ENCODE measurements around the gene DOK6.

The DOK6 gene

DNA sequence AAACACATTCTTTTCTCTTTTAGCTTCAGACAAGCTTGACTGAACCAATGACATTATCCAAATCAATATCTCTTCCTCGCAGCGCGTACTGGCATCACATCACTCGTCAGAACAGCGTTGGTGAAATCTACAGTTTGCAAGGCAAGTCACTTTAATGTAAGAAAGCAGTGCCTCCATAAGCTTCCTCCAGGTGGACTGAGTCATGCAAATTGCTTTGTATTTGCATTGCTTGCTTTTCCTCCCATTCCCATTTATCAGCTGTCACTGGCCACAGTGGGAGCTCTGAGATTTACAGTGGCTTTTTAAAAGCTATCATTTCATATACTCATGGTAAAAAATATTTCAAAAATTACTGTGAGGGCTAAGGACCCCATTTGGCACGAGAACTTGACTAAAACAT lies 357.0 kb downstream of the DOK6 start:
- DNase-seq: no peak

DNA sequence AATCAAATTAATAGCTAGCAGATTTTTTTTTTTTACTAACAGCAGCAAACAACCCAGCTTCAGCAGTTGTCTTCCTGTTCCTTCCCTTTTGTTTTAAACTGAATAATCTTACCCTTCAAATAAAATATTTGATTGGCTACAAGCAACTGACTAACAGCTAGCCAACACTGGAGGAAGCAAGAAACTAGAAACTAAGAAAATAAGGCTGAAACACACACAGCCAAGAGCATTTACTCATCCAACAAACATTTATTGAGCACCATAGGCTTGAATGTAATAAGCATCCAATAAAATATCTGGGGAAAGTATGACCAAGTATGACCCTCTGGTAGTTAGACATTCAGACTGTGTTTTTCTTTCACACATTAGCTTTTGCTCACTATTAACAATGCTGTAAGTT lies 357.8 kb downstream of the DOK6 start:
- no peak for DNase-seq

DNA sequence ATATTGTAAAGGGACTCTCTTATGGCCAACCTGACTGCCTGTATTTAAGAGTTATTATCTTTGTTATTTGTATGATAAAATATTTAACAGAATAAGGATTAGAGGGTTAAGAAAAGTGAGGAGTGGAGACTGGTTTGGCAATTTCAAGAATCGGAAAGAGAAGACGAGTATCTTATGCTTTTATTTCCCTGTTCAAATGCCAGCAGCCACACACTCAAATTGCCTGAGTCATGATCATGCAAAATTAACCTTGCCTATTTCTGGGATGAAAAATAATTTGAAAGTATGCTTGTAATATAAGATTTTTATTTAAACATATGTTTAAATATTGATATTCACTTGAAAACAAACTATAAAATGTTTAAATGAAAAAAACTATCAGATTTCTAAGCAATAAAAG lies 358.4 kb downstream of the DOK6 start:
- DNase-seq: no peak

DNA sequence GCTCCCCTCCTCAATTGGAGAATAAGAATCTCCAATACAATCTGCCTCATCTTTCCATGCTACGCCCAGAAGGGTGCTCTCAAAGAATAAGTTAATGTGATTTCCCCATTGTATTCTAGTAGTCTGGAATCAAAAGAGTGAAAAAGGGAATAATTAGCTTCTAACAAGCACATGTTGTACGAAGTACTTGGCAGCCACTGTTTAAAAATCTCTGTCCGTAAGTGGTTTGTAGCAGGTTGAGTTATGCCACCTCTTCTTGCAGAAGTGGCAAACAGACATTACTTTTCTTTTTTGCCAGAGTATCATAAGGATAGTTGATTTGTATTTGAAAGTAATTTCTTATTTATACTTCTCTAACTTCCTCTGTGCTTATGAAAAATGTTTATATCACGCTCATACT lies 362.3 kb downstream of the DOK6 start:
- no peak for DNase-seq

DNA sequence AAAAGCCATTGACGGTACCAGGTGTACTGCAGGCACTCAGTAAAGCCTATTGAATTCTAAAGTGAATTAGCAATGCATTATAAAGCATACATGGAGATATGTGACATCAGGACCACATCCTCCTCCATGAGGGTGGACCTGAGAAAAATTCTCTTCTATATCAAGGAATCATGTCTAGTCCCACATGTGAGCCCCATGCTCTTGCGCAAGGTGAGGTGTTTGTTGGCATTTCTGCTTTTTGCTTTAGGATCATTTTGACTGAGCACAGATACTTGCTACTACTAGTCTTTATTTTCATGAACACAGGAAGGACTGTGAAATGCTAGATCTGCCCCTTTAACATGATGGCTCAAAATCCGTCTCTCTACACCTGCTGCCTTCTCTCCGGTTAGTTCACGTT lies 363.1 kb downstream of the DOK6 start:
- DNase-seq: no peak

DNA sequence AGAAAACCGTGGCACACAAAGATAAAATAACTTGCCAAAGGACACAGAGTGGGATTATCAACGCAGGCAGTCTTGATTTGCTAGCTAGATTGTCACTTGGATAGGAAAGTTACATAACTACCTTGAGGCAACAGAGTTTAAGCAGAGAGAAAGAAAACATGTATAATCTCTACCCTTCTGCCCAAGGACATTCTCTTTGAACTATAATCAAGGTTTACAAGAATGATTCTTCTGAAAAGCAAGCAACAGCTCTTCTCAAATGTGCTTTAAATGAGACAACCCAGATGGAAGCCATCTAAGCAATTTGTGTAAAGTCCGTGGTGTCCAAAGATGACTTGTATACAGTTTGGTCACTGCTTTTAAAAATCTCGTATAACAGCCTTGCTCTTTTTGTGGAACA lies 369.6 kb downstream of the DOK6 start:
- DNase-seq: no peak

DNA sequence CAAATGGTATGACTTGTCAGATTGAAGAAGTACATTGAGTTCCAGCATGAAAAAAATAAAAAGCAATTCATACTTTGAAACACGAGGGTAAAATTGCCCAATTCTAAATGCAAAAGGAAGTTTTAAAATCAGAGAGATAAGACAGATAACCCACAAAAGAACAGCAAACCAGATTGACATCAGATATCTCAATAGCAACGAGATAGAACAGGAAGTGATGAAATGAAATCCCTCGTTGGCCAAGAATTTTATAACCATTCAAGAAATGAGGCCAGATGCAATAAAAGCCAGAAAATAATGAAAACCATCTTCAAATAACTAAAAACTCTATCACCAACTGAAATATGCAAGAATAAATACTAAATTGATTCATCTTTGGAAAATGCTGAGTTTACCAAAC lies 374.1 kb downstream of the DOK6 start:
- DNase-seq: no peak

DNA sequence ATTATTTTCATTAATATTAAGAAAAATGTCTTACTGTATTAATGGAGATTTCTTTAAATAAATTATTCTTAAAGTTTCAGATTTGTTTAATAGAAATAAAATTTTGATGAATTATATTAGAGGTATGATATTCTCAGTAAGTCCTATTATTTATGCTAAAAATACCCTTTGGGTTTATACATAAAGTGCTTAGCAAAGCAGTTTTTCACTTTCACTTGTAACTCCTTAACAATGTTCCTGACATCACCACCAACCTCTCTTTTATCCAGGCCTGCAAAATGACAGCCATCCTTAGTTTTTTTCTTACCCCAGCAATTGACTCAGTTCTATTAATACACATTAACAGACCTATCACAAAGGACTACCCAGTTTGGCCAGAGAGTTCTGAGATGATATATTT lies 376.6 kb downstream of the DOK6 start:
- no peak for DNase-seq

DNA sequence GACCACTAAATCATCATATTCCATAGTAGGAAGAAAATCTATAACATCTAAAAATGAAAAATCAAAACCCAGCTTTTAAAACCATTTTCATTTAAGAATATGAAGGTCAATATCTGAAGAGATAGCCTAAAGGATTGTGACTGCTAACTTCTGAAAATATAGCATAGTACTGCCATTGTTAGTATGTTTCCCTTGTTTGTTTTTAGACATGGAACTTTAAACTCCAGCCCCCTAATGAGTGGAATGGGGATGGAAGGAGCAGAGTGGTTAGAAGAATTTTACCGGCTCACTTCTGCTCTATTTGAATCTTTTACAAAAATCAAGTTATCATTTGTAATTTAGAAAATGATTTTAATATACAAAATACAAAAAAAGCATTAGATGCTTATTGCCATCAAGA lies 378.0 kb downstream of the DOK6 start:
- DNase-seq: no peak

DNA sequence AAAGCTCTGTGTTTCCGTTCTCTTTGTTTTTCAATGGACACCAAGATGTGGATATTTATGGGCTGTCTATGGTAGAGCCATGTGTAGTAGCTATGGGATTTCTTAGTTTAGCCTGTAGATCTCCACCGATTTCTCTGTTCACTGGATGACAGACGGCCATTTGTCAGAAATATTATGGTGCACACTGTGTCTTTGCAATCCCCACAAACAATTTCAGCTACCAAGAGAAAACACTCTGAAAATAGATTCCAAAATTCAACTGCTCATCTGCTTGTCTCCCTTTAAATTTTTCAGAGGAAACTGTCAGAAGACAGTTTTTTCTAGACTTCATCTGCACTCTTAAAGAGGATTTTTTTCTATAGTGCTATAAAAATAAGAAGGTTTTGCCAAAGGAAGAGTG lies 380.2 kb downstream of the DOK6 start:
- DNase-seq: no peak

DNA sequence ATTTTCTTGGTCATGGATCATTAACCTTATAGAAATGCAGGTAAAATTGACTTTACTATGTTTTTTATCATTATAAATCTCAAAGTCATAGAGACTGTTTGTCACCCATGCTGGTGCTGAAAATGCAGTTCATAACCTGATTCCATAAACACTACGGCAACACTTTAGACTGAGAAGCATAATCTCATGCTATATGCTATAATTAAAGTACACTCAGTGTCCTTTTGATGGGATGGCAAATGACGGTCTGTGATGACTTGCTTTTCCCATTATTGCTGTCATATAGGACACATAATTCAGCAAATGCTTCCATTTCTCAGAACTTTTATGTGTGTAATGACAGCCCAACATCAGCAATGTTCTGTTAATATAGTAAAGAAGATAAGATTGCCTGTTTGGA lies 384.1 kb downstream of the DOK6 start:
- no peak for DNase-seq

DNA sequence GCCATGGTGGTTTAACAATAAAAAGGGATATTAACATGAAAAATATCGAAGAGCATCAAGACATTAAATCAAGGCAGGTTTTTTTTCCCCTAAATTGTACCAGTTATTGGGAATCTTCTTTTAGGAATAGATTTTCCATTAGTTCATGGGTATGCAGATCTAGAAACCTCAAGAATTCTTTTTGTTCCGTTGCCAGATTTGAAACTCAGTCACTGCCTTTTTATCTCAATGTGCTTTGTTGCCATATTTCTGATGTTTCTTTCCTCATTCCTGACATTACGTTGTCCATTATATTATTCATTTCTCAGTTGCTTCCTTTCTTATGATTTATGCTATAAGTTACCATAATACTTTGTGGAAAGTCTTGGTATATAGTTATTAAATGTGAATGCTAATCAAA lies 384.8 kb downstream of the DOK6 start:
- no peak for DNase-seq

DNA sequence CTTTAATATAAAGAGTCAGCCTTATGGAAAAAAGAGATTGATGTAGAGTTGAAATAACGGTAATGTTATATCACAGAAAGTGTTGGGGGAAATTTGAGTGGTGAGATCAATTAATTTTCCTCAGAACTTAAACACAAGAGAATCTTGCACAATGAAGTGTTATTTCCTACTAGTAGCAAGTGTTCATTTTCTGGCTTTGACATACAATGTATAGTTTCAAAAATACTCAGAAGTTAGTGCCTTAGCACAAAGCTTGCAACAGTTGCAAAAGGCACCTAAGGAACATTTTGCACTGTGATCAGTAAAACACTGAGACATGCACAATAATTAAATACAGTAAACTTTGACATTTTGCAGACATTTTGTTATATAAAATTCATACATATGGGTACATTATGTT lies 385.7 kb downstream of the DOK6 start:
- DNase-seq: no peak

DNA sequence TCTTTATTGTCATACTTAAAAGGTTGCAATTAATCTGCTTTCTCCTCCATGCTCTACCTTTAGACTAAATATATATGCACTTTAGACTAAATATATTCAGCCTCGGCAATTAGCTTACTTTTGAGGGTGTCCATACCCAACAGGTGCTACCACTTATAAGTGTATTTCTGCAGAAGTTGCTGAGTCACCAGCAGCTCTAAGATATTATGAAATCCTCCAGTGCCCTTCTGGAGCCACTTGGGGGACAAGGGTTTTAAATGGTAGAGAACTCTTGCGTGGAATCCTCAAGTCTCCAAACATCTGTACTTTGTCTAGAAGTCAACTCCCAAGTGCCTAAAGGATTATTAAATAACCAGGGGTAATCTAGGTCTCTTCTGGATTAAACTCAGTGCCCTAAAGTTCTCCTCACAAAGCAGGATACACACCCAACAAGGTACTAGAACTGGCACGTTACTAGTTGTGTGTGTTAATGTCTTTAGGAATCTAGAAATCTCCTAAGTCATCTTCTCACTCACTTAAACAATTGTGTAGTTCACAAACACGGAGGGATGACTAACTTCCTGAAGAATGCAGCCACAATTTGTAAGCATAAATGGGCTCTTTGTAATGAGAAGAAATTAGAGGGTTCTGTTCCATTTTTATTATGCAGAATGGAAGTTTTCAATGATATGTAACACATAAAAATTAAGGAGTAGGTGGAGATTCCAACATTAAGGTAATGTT lies 387.3 kb downstream of the DOK6 start:
- DNase-seq: no peak

DNA sequence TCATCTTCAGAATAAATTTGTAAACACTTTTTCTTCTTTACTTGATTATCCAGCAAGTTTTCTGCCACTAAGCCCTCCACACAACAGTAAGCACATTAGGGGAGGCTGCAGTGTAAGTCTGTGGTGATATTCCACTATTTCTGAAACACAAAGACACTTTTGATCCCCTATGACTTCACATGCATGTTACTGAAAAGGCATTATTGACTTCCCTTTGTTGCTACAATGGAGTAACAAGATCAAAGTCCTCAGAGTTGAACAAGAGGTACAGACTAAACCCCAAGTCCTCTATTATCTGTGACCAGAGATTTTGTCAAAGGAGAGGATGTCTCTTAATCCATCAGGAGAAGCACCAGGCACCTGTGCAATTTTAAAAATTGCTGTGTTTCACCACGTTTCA lies 389.1 kb downstream of the DOK6 start:
- no peak for DNase-seq

DNA sequence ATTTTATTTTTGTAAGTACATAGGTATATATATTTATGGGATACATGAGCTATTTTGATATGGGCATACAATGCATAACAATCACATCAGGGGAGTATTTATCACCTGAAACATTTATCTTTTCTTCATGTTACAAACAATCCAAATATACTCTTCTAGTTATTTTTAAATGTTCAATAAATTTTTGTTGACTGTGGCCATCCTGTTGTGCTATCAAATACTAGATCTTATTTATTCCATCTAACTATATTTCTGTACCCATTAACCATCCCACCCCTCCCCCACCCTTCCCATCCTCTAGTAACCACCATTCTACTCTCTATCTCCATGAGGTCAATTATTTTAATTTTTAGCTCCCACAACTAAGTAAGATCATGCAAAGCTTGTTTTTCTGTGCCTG lies 390.0 kb downstream of the DOK6 start:
- no peak for DNase-seq

DNA sequence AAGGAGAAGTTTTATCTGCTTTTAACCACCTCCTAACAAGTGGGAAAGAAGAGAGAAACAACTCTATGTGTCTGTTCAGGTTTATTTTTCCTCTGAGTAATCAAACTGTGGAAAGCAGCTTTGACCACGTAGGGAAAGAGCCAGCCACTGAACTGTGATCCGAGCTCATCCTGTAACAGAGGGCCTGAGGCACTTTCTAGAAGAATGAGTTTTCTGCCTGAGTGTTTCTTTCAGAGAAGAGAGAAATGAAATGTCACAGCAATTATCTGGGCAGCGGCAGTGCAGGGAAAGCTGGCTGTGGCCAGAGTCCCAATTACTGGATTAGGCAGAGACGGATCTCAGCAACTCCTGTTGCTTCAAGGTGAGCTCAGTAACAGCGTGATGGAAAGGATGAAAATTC lies 395.1 kb downstream of the DOK6 start:
- no peak for DNase-seq

DNA sequence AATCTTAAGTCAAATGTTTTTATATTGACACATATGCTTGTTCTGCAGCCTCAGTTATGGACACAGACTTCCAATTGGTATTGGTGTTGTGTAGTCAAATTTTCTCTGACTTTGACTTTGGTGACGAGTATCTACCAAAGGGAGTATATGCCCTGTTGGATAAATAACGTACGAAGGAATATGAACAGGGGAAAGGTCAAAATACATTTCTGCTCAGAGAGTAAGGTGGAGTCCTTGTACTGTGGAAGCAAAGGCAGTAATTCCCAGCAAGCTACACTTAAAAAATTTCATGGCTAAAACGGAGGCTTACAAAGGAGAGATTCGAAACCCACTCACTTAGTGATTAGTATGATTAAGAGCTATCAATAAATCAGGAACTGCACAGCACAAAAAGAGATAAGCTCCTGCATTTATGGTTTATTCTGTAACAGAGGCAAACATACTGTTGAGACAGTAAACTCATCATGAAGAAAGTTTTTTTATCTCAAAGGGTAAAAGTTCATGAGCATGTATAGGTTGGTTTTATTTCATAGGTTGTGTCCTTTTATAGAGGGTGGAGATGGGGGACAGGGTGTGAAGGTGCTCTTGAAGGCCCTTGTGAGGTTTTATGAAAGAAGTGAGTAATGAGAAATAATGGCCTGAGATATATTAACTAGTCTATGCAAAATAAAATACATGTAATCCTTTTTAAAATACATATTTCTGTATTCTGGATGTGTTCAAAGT lies 404.3 kb downstream of the DOK6 start:
- no peak for DNase-seq

DNA sequence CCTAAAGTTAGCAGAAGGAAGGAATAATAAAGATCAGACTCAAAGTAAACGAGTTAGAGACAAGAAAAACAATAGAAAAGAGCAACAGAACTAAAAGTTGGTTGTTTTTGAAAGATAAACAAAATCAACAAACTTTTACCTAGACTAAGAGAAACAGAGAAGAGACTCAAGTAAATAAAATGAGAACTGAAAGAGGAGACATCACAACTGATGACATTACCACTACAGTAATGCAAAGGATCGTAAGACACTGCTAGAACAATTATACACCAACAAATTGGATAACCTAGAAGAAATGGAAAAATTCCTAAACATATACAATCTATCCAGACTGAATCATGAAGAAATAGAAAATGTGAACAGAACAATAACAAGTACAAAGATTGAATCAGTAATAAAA lies 407.7 kb downstream of the DOK6 start:
- DNase-seq: no peak

DNA sequence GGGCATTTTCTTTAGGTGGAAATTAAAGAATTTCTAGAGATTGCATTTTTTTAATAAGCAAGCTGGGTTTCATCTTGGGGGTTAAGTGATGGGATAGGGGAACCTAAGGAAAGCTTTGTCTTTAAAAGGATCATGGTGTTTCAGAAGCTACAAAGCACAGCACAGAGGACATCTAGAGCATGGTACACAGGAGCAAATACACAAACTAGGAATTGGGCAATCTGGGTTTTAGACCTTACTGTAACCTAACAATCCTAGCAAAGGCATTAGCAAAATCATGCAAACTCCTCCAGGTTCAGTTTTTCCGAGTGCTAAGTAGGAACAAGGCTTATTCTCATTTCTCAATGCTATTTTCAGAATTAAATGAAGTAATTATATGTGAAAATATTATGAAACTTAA lies 412.9 kb downstream of the DOK6 start:
- no peak for DNase-seq

DNA sequence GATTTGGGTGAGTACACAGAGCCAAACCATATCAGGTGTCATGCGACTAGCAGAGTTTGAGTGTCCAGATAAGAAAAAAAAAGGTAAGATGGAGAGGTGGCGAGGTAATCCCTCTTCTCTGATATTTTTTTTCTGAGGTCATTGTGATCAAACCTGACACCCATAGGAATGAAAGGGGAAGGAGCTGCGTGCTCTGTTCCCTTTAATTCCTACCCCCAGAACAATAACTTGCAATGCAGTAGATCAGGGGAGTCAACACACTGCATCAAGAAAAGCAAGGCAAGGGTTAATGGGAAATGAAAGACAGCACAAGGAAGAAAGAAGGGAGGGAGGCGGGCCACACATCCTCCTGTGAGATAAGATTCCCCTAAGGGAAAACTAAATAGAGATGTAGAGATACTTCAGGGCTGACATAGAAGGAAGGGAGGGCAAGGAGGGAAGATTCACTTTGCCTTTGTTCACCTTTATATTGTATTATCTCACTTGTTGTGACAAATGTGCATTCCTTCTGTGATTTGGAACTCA lies 414.2 kb downstream of the DOK6 start:
- DNase-seq: no peak

DNA sequence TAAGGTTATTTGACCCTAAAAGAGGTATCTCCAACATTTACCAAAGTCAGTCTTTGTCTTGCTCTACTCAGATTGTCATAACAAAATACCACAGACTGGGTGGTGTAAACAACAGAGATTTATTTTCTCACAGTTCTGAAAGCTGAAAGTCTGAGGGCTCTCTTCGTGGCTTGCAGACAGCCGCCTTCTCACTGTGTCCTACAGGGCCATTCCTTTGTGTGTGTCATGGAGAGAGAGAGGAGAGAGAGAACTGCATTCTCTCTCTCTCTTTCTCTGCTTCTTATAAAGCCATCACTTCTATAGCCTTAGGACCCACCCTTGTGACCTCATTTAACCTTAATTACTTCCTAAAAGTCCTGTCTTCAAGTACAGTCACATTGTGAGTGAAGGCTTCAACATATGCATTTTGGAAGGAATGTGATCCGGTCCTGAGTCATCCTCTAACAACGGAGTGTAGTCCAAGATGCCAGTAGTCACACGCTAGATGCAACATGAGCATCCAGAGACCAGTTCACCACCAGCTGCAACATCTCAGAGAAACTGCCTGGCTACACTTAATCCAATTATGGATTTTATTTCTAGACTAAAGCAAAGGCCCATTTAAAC lies 416.8 kb downstream of the DOK6 start:
- no peak for DNase-seq

DNA sequence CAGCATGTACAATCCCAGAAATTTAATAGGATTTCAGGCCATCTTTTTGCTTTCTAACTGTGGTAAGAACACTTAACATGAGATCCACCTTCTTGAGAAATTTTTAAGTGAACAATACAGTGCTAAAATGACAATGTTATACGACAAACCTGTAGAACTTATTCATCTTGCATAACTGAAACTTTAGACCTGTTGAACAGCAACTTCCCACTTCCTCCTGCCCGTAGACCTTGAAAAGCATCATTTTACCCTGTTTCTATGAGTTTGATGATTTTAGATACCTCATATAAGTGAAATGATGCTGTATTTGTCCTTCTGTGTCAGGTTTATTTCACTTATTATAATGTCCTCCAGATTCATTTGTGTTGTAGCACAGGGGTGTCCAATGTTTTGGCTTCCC lies 418.8 kb downstream of the DOK6 start:
- no peak for DNase-seq

DNA sequence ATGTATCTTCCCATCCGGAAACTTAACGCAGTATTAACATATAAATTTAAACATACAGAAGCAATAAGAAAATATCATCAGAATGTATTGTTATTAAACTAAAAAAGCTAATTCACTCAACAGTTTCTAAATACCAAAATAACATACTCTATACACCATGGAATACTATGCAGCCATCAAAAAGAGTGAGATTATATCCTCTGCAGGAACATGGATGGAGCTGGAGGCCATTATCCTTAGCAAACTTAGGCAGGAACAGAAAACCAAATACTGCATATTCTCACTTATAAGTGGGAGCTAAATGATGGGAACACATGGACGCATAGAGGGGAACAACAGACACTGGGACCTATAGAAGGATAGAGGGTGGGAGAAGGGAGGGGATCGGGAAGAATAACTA lies 419.9 kb downstream of the DOK6 start:
- DNase-seq: no peak

Measured in SHP77 treated with DMSO at 0.1 percent for 48 hours (cell line).